HS-27A (cell line): Measurements from ENCODE around the gene RPS21.
A peak's percentile ranks its signal among the peaks of the same experiment; 100 is the strongest.

Source experiments
- DNase-seq: peaks from one replicate; pipeline ENCODE4 v3.0.0-alpha.2; 2012; ENCODE audit warnings: low read depth, missing footprints

Gene RPS21

GRCh38 chr20:62396367-62397239 lies 9.7 kb downstream of the RPS21 start:
- DNase-seq, result no peak

DNA sequence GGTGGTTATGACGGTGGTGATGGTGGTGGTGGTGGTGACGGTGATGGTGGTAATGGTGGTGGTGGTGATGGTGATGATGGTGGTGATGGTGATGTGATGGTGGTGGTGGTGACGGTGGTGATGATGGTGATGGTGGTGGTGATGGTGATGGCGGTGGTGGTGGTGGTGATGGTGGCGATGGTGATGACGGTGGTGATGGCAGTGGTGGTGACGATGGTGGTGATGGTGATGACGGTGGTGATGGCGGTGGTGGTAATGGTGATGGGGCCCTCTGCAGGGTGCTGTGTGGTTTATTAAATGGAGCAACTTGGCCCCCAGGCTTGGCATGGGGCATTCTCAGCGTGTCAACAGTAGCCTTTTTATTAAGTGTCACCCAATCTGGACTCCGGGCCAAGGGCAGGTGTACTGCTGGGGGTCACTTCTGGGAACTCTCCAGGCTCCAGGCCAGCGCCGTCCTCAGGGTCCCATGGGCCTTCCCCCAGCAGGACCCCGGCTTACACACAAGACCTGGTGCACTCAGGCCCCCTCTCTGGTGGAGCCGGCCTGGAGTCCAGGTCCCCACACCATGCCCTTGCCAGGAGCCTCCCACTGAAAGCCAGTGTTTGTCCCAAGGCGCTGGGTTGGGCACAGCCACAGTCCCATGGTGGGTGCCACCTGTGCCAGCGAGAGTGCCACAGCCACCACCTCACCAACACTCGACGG lies 11.4 kb downstream of the RPS21 start:
- no peak for DNase-seq

GRCh38 chr20:62400021-62400420 lies 13.1 kb downstream of the RPS21 start:
- DNase-seq, result no peak

DNA sequence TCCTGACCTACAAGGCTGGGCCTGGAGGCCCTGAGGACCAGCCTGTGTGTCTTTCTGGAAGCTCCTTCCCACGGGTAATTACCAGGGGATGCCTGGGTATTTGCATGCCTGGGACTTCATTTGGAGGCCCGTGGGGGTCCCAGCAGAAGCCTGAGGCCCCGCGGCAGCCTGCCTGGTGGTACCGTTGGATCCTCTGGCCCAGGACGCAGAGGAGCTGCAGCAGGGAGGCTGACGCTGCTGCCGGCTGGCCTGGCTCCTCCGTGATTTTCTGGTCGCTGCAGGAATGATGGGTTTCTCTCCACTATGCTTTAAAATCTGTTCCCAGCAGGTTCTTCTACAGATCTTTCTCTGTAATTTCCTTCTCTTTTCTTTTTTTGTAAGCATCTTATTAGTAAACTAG lies 13.6 kb downstream of the RPS21 start:
- DNase-seq, result no peak

DNA sequence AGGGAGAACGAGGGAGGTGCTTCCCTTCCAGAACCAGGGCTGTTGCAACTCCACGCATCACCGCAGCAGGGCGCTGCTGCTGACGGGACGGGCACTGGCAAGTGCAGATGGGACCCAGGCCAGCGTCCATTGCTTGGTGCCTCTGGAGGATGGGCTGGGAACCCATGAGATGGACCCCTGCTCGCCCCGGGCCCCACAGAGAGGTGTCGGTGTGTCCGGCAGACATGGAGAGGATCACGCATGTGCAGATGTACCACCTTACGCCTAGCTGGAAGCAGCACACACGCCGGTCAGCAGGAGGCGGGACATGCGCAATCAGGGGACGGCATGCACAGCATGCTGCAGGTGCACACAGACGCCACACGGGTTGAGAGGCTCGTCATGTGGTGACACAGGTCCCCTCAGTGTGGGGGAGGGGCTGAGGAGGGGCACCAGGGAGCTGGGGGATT lies 14.5 kb downstream of the RPS21 start:
- DNase-seq, result no peak

DNA sequence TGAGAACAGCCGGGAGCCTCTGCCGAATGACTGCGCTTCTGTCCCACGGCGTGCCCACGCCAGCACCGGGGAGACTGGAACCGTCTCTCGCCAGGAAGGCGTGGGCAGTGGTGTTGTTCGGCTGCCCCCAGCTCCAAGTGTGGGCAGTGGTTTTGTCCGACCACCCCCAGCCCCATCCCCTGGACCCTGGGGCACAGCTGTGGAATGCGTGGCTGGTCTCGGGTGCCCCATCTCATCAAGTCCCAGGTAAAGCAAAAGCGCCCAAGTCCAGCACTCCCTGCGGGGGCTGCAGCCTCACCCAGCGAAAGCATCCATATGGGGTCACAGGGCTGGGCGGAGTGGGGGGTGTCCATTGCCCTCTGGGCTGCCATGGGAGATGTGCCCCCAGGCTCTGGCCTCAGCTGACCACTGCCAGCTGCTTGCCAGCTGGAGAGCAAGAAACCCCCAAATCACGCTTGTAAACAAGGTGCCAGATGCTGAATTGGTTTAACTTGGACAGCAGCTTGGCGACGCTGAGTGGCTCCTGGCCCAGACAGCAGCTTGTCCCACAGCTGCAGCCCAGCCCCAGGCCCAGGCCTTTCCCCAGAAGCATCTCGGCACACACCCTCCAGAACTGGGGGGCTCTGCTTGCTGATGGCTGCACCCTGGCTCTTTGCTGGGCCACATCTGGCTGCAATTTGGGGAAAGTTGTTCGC lies 15.7 kb downstream of the RPS21 start:
- DNase-seq, result no peak

DNA sequence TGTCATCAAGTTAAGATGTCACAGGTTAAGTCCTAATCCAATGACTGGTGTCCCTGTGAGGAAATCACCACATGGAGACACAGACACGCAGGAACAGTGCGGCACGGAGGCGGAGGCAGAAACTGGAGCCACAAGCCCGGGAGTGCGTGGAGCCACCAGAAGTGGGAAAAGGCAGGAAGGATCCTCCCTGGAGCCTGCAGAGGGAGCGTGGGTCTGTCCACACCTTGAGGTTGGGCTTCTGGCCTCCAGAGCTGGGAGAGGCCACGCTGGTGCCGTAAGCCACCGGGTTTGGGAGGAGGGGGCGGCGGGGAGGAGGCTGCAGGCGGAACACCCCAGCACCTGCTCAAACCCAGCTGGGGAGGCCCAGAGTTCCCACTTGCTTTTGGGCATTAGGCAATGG lies 16.4 kb downstream of the RPS21 start:
- DNase-seq, result no peak

GRCh38 chr20:62404112-62404665 lies 17.3 kb downstream of the RPS21 start:
- no peak for DNase-seq

GRCh38 chr20:62404761-62405107 lies 17.8 kb downstream of the RPS21 start:
- no peak for DNase-seq

DNA sequence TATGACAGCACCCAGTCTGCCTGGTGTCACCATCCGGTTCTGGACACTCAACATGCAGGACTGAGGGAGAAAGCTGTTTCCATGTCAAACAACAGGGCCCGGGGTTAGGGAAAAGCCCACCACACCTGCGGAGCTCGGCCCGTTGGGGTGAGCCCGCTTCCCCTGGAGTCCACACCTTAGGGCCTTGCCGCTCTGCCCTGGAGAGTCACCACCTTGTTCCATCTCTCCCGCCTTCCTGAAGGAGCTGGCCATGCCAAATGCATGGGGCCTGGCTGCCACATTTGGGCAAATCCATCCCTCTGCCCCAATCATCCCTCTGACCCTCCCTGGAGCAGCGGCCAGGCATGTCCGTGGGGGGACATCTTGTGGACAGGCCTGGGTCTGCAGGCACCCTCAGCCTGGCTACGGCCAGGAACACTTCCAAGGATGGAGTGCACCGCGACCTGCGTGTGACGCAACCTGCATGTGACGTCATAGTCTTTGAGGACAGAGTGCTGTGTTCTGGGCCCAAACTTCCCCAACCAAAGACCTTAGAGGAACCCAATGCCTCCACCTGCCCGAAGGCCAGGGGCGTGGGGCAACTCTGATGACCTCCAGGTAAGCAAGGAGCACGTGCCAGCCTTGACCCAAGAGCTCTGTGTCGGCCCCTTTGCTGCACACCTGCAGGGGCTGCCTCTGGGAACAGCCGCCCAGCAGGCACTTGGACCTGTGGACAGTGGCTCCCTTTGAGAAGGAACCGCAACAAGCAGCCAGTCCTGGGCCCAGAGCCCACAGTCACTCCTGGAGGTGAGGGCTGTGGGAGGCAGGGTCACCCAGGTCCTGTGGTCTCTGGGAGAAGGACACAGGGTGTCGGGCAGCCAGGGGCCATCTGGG lies 18.4 kb downstream of the RPS21 start:
- DNase-seq, result no peak

- no peak for DNase-seq
These were observed 19.1 kb downstream of the RPS21 start for GRCh38 chr20:62405981-62406513.

DNA sequence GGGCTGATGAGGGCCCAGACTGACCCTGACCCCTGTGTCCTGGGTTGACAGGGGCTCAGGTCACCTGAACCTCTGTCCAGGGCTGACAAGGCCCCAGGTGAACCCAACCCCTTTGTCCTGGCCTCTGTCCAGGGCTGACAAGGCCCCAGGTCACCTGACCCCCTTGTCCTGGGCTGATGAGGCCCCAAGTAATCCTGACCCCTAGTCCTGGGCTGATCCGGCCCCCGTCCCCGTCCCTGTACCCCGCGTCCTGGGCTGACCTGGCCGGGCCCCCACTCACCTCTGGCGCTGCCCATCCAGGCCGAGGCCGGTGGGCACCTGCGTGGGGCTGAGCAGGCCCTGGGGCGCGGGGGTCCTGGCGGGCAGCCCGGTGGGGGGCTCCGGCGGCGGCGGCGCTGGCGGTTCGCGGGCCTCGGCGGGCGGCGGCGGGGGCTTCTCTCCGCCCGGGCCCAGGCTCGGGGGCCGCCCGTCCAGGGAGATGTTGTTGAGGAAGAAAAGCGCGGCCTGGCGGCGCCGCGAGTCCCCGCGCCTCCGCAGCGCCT lies 19.8 kb downstream of the RPS21 start:
- no peak for DNase-seq

- peak; percentile 71 for DNase-seq
These were observed 20.5 kb downstream of the RPS21 start, which contains the start of gene CABLES2 for GRCh38 chr20:62407221-62407992. Gene CABLES2, minus strand, starts transcription at chr20:62407285. Its CDS starts 9 bp downstream, at chr20:62407276.

DNA sequence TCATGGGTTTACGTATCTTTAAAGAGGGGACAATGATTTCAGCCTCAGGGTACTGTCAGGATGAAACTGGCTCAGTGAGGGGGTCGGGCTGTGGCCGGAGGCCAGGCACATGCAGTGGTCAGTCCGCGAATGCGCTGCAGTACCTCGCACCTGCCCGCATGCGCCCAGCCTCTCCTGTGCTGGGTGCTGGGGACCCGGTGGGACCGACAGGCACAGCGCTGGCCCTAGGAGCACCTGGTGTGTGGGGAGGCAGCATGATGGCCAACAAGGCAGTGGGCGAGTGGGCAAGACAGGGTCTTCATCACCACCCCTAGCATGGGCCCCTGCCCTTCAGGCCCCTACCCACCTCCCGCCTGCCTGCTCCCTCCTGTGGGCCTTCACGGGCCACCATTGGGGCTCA lies 21.2 kb downstream of the RPS21 start:
- DNase-seq, result no peak

- no peak for DNase-seq
These were observed 21.7 kb downstream of the RPS21 start for GRCh38 chr20:62408640-62409039.

GRCh38 chr20:62409086-62409853 lies 22.4 kb downstream of the RPS21 start:
- DNase-seq, result no peak

DNA sequence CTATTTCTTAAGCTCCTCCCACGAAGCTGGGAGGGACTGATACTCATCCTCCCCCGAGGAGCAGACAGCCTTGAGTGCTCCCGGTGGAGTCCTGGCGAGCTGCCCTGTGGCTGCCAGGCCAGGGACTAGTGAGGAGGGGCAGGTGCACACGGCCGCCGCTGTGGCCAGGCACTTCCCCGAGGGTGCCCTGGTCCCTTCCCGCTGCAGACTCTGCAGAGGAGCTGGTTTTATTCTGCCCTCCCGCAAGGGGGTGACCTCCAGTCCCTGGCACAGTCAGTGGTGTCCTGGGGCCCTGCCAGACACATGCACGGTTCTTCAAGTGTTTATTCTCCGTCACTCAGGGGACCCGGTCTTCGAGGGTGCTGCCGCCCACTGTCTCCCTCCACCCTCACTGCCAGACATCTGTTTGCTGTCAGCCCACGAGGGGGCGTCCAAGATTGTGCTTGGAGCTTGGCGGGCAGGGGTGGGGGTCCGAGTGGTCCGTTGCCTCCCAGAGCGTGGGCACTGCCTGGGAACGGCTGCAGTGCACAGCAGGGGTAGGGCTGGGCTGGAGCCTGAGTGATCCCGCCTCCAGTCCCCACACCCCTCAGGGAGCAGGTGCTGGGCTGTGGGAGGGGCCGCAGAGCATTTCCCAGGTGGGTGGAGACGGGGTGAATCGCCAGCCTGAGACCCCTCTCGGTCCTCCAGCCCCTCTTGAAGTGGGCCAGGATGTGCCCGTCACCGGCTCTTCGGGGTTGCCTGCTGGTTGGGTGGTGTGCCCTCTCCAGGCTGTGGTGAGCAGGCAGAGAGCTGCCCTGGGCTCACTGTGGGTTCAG lies 23.2 kb downstream of the RPS21 start:
- DNase-seq, result no peak

- DNase-seq, result no peak
These were observed 24.0 kb downstream of the RPS21 start for GRCh38 chr20:62410746-62411478.
